HepG2 (cell line): ENCODE results near the gene INPP5K. TPM values are rescaled to one million over a fixed set of nuclear protein-coding genes. Genes with fewer than 3 reads are reported as not detected.

Experiments used
- ATM ChIP-seq: fragments of 450-650 bp; IDR thresholded peaks from 2 replicates; pipeline ENCODE4 v1.7.1; 2017; ENCODE audit warnings: mild to moderate bottlenecking, borderline replicate concordance
- ATRX ChIP-seq: sonication (generic); formaldehyde crosslinking; IDR thresholded peaks from 2 replicates; pipeline ENCODE4 v1.4.0; 2020; ENCODE audit warnings: missing genetic modification reagents, borderline replicate concordance
- CBX1 ChIP-seq: IDR thresholded peaks from one replicate; pipeline ENCODE4 v1.6.1; 2016; ENCODE audit warnings: antibody characterized with exemption, low read depth
- CHD4 ChIP-seq: fragments of 200-600 bp; sonication (generic); IDR thresholded peaks from 2 replicates; pipeline ENCODE4 v1.7.0; 2017; ENCODE audit warnings: mild to moderate bottlenecking, low read length, borderline replicate concordance
- DPF2 ChIP-seq: sonication (generic); formaldehyde crosslinking; IDR thresholded peaks from 2 replicates; pipeline ENCODE4 v1.4.0; 2020; ENCODE audit warnings: mild to moderate bottlenecking, low read depth, missing genetic modification reagents, borderline replicate concordance
- HNF4G ChIP-seq, 2 experiments: sonication (generic) in 1 of 2; formaldehyde crosslinking in 1 of 2; IDR thresholded peaks; 2 replicates each; pipeline versions ENCODE4 v1.4.0 to v1.6.1; 2011 to 2020; ENCODE audit warnings: borderline replicate concordance in 2 of 2, low read depth in 2 of 2, mild to moderate bottlenecking in 2 of 2, low read length in 1 of 2, missing genetic modification reagents in 1 of 2, moderate library complexity in 1 of 2
- HOXA7 ChIP-seq: sonication (generic); formaldehyde crosslinking; IDR thresholded peaks from 2 replicates; pipeline ENCODE4 v1.8.1; 2022; ENCODE audit warnings: mild to moderate bottlenecking, missing genetic modification reagents, moderate library complexity
- IRF9 ChIP-seq: sonication (generic); formaldehyde crosslinking; IDR thresholded peaks from 2 replicates; pipeline ENCODE4 v1.8.0; 2022; ENCODE audit warnings: missing genetic modification reagents, mild to moderate bottlenecking, borderline replicate concordance
- NFE2L2 ChIP-seq: fragments of 150-350 bp; IDR thresholded peaks from 2 replicates; pipeline ENCODE4 v1.6.1; 2014; ENCODE audit warnings: low read length
- NFKBIZ ChIP-seq: IDR thresholded peaks from 2 replicates; pipeline ENCODE4 v1.6.1; 2018; ENCODE audit warnings: missing genetic modification reagents, missing compliant biosample characterization
- RBAK ChIP-seq: sonication (generic); formaldehyde crosslinking; IDR thresholded peaks from 2 replicates; pipeline ENCODE4 v1.5.1; 2020; ENCODE audit warnings: mild to moderate bottlenecking, missing genetic modification reagents
- RFXAP ChIP-seq: sonication (generic); formaldehyde crosslinking; IDR thresholded peaks from 2 replicates; pipeline ENCODE4 v1.4.0; 2020; ENCODE audit warnings: missing genetic modification reagents, borderline replicate concordance
- TEAD2 ChIP-seq: sonication (generic); formaldehyde crosslinking; IDR thresholded peaks from 2 replicates; pipeline ENCODE4 v1.9.0; 2021; ENCODE audit warnings: missing genetic modification reagents
- TEAD3 ChIP-seq: optimal IDR thresholded peaks from 2 replicates; pipeline ENCODE3; 2016; ENCODE audit warnings: borderline replicate concordance
- TIGD3 ChIP-seq: sonication (generic); formaldehyde crosslinking; IDR thresholded peaks from 2 replicates; pipeline ENCODE4 v1.5.1; 2020; ENCODE audit warnings: mild to moderate bottlenecking, missing genetic modification reagents, borderline replicate concordance
- ZBTB1 ChIP-seq: sonication (generic); formaldehyde crosslinking; IDR thresholded peaks from 2 replicates; pipeline ENCODE4 v1.4.0; 2020; ENCODE audit warnings: missing genetic modification reagents, borderline replicate concordance
- ZBTB2 ChIP-seq: sonication (generic); formaldehyde crosslinking; IDR thresholded peaks from 2 replicates; pipeline ENCODE4 v1.8.0; 2022; ENCODE audit warnings: low read depth, missing genetic modification reagents
- ZNF646 ChIP-seq: sonication (generic); formaldehyde crosslinking; IDR thresholded peaks from 2 replicates; pipeline ENCODE4 v1.9.0; 2021; ENCODE audit warnings: mild to moderate bottlenecking, missing genetic modification reagents
- polyA plus RNA-seq, 8 experiments: library from polyadenylated mRNA; depleted of rRNA in 3 of 8; stranded (reverse) in 7 of 8; unstranded in 1 of 8; fragments of >200 nt; fragmentation: Illumina TruSeq in 4 of 8; extraction: Trizol in 4 of 8; gene quantifications; 2 replicates each; pipeline versions ENCODE4 v1.2.1 to v1.2.3, GENCODE V29; 2011 to 2016; ENCODE audit warnings: low read depth in 4 of 8, missing spikeins in 1 of 8, mixed read lengths in 1 of 8; ENCODE audit not compliant: insufficient read depth in 1 of 8
- total RNA-seq, 5 experiments: library from RNA; depleted of rRNA; stranded (reverse); fragments of >200 nt; fragmentation: Illumina TruSeq; extraction: Trizol; gene quantifications; 2 replicates each; pipeline ENCODE4 v1.2.3, GENCODE V29; 2016; ENCODE audit warnings: low read depth in 1 of 5

The INPP5K gene
- total and polyA plus RNA-seq, 2 of the 13 experiments (the other 11 are each of a cell fraction or from before 2014, with no cell fraction given) = 4.8 to 9.6 TPM

GRCh38 chr17:1487939-1488825 is 28.2 kb downstream of the INPP5K start (continued):
- TF ChIP-seq ATM (no peak), HNF4G (IDR thresholded peaks at IDR 0.05; ENCODE audit: borderline replicate concordance, low read depth, low read length) (no peak), HNF4G (CRISPR knock-in tag; IDR thresholded peaks at IDR 0.05; ENCODE audit: borderline replicate concordance, low read depth) (no peak), TEAD3 (CRISPR knock-in tag) (peak; percentile 96), ZBTB1 (CRISPR knock-in tag) (no peak), CHD4 (no peak), ZBTB2 (CRISPR knock-in tag) (peak; percentile 96), TEAD2 (CRISPR knock-in tag) (no peak), DPF2 (CRISPR knock-in tag) (0 out of 2 replicates have a peak, but pooled peaks have one; percentile 9), ATRX (CRISPR knock-in tag) (no peak), IRF9 (CRISPR knock-in tag) (no peak; the same call in 1 of the 2 replicates), ZNF646 (no peak), HOXA7 (CRISPR knock-in tag) (no peak), NFKBIZ (CRISPR knock-in tag) (no peak), RFXAP (CRISPR knock-in tag) (no peak), NFE2L2 (no peak), CBX1 (no peak), RBAK (CRISPR knock-in tag) (no peak), TIGD3 (CRISPR knock-in tag) (no peak)
